C4-2B (cell line): ENCODE measurements around the gene LPAR6.

ENCODE experiments used
- CTCF ChIP-seq: fragments of 450-650 bp; conservative IDR thresholded peaks from 2 replicates; pipeline ENCODE4 v1.5.1; 2017; ENCODE audit warnings: mild to moderate bottlenecking
- ZFX ChIP-seq: fragments of 450-650 bp; IDR thresholded peaks from 2 replicates; pipeline ENCODE4 v1.6.1; 2017

- TF ChIP-seq CTCF = no peak
- no peak for TF ChIP-seq ZFX
Measured at GRCh38 chr13:48411147-48411794, 1.6 kb downstream of the LPAR6 start.
